HepG2 (cell line): ENCODE data around the gene NDUFS7. TPM values are rescaled to one million over a fixed set of nuclear protein-coding genes. Genes with fewer than 3 reads are reported as not detected.
A peak's percentile ranks its signal among the peaks of the same experiment; 100 is the strongest.

Experiments used
- ARHGAP35 ChIP-seq: sonication (generic); formaldehyde crosslinking; IDR thresholded peaks from 2 replicates; pipeline ENCODE4 v1.9.0; 2022; ENCODE audit warnings: mild to moderate bottlenecking, inconsistent platforms, moderate library complexity, missing genetic modification reagents, borderline replicate concordance
- ARID3A ChIP-seq: IDR thresholded peaks from 2 replicates; pipeline ENCODE4 v1.6.1; 2012; ENCODE audit warnings: low read depth, low read length, improper control_type of control experiment
- ATF7-NPFF ChIP-seq: sonication (generic); formaldehyde crosslinking; IDR thresholded peaks from 2 replicates; pipeline ENCODE4 v1.8.1; 2023; ENCODE audit warnings: mild to moderate bottlenecking, low read depth, missing genetic modification reagents, moderate library complexity
- HOXA5 ChIP-seq: sonication (generic); formaldehyde crosslinking; IDR thresholded peaks from 2 replicates; pipeline ENCODE4 v1.4.0; 2020; ENCODE audit warnings: missing genetic modification reagents
- MAX ChIP-seq: IDR thresholded peaks from 2 replicates; pipeline ENCODE4 v1.6.1; 2012; ENCODE audit warnings: inconsistent platforms
- MTF1 ChIP-seq: sonication (generic); formaldehyde crosslinking; IDR thresholded peaks from 2 replicates; pipeline ENCODE4 v1.5.0; 2020; ENCODE audit warnings: missing genetic modification reagents
- NCOA2 ChIP-seq: sonication (generic); formaldehyde crosslinking; IDR thresholded peaks from 2 replicates; pipeline ENCODE4 v1.8.0; 2022; ENCODE audit warnings: inconsistent platforms
- NR1H2 ChIP-seq: sonication (generic); formaldehyde crosslinking; IDR thresholded peaks from 2 replicates; pipeline ENCODE4 v1.8.1; 2022; ENCODE audit warnings: low read depth, missing genetic modification reagents, borderline replicate concordance
- RCOR2 ChIP-seq: IDR thresholded peaks from 2 replicates; pipeline ENCODE4 v1.6.1; 2016; ENCODE audit warnings: missing biosample characterization, missing genetic modification reagents
- THRA ChIP-seq: sonication (generic); formaldehyde crosslinking; IDR thresholded peaks from 2 replicates; pipeline ENCODE4 v1.4.0; 2020; ENCODE audit warnings: missing genetic modification reagents, borderline replicate concordance
- XBP1 ChIP-seq: sonication (generic); formaldehyde crosslinking; IDR thresholded peaks from 2 replicates; pipeline ENCODE4 v1.5.0; 2020; ENCODE audit warnings: missing genetic modification reagents
- XRCC5 ChIP-seq: fragments of 200-400 bp; formaldehyde crosslinking; optimal IDR thresholded peaks from 2 replicates; pipeline ENCODE3; 2017; ENCODE audit warnings: mild to moderate bottlenecking, low read length
- ZBTB1 ChIP-seq: sonication (generic); formaldehyde crosslinking; IDR thresholded peaks from 2 replicates; pipeline ENCODE4 v1.4.0; 2020; ENCODE audit warnings: missing genetic modification reagents, borderline replicate concordance
- ZFP62 ChIP-seq: sonication (generic); formaldehyde crosslinking; IDR thresholded peaks from 2 replicates; pipeline ENCODE4 v1.4.0; 2020; ENCODE audit warnings: missing genetic modification reagents
- ZNF101 ChIP-seq: sonication (generic); formaldehyde crosslinking; IDR thresholded peaks from 2 replicates; pipeline ENCODE4 v1.4.0; 2020; ENCODE audit warnings: mild to moderate bottlenecking, low read depth, missing genetic modification reagents, borderline replicate concordance
- ZNF329 ChIP-seq: sonication (generic); formaldehyde crosslinking; IDR thresholded peaks from 2 replicates; pipeline ENCODE4 v1.9.0; 2021; ENCODE audit warnings: low read depth, mild to moderate bottlenecking, missing genetic modification reagents
- ZNF331 ChIP-seq: sonication (generic); formaldehyde crosslinking; IDR thresholded peaks from 2 replicates; pipeline ENCODE4 v1.4.0; 2020; ENCODE audit warnings: missing genetic modification reagents
- ZNF354B ChIP-seq: sonication (generic); formaldehyde crosslinking; IDR thresholded peaks from 2 replicates; pipeline ENCODE4 v1.8.0; 2022; ENCODE audit warnings: mild to moderate bottlenecking, missing genetic modification reagents
- ZNF496 ChIP-seq: sonication (generic); formaldehyde crosslinking; IDR thresholded peaks from 2 replicates; pipeline ENCODE4 v1.8.1; 2023; ENCODE audit warnings: mild to moderate bottlenecking, moderate library complexity, missing genetic modification reagents; ENCODE audit not compliant: insufficient replicate concordance
- ZNF724P ChIP-seq: sonication (generic); formaldehyde crosslinking; IDR thresholded peaks from 2 replicates; pipeline ENCODE4 v1.8.0; 2022; ENCODE audit warnings: missing genetic modification reagents, borderline replicate concordance
- ZNF737 ChIP-seq: sonication (generic); formaldehyde crosslinking; IDR thresholded peaks from 2 replicates; pipeline ENCODE4 v1.5.0; 2020; ENCODE audit warnings: missing genetic modification reagents, mild to moderate bottlenecking, borderline replicate concordance
- ZNF781 ChIP-seq: sonication (generic); formaldehyde crosslinking; IDR thresholded peaks from 2 replicates; pipeline ENCODE4 v1.5.1; 2020; ENCODE audit warnings: borderline replicate concordance, mild to moderate bottlenecking, missing genetic modification reagents; ENCODE audit errors: not compliant biosample characterization
- ZSCAN21 ChIP-seq: sonication (generic); formaldehyde crosslinking; IDR thresholded peaks from 2 replicates; pipeline ENCODE4 v1.8.0; 2022; ENCODE audit warnings: mild to moderate bottlenecking, missing genetic modification reagents, moderate library complexity, borderline replicate concordance
- ZSCAN29 ChIP-seq: sonication (generic); formaldehyde crosslinking; conservative IDR thresholded peaks from 2 replicates; pipeline ENCODE4 v1.4.0; 2020; ENCODE audit warnings: mild to moderate bottlenecking, missing genetic modification reagents
- polyA plus RNA-seq, 8 experiments: library from polyadenylated mRNA; depleted of rRNA in 3 of 8; stranded (reverse) in 7 of 8; unstranded in 1 of 8; fragments of >200 nt; fragmentation: Illumina TruSeq in 4 of 8; extraction: Trizol in 4 of 8; gene quantifications; 2 replicates each; pipeline versions ENCODE4 v1.2.1 to v1.2.3, GENCODE V29; 2011 to 2016; ENCODE audit warnings: low read depth in 4 of 8, missing spikeins in 1 of 8, mixed read lengths in 1 of 8; ENCODE audit not compliant: insufficient read depth in 1 of 8
- total RNA-seq, 5 experiments: library from RNA; depleted of rRNA; stranded (reverse); fragments of >200 nt; fragmentation: Illumina TruSeq; extraction: Trizol; gene quantifications; 2 replicates each; pipeline ENCODE4 v1.2.3, GENCODE V29; 2016; ENCODE audit warnings: low read depth in 1 of 5
- TF ChIP-seq, protein P1 (sequence below): sonication (generic); formaldehyde crosslinking; IDR thresholded peaks from 2 replicates; pipeline ENCODE4 v1.5.0; 2020; ENCODE audit warnings: missing genetic modification reagents

Gene NDUFS7
- total and polyA plus RNA-seq, 2 of the 13 experiments (the other 11 are each of a cell fraction or from before 2014, with no cell fraction given) = 34.3 to 66.9 TPM

GRCh38 chr19:1383312-1384084, at the start of gene NDUFS7 (continued):
- no peak for TF ChIP-seq ZBTB1 (CRISPR knock-in tag)
- peak; percentile 93 for TF ChIP-seq HOXA5 (CRISPR knock-in tag)
- TF ChIP-seq NR1H2 (CRISPR knock-in tag) = no peak
- 0 out of 2 replicates have a peak, but pooled peaks have one; percentile 11 for TF ChIP-seq MTF1
- TF ChIP-seq, protein P1, sequence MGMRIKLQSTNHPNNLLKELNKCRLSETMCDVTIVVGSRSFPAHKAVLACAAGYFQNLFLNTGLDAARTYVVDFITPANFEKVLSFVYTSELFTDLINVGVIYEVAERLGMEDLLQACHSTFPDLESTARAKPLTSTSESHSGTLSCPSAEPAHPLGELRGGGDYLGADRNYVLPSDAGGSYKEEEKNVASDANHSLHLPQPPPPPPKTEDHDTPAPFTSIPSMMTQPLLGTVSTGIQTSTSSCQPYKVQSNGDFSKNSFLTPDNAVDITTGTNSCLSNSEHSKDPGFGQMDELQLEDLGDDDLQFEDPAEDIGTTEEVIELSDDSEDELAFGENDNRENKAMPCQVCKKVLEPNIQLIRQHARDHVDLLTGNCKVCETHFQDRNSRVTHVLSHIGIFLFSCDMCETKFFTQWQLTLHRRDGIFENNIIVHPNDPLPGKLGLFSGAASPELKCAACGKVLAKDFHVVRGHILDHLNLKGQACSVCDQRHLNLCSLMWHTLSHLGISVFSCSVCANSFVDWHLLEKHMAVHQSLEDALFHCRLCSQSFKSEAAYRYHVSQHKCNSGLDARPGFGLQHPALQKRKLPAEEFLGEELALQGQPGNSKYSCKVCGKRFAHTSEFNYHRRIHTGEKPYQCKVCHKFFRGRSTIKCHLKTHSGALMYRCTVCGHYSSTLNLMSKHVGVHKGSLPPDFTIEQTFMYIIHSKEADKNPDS = peak; percentile 93
- TF ChIP-seq ZNF496 = no peak
- TF ChIP-seq MAX = peak; percentile 88
- TF ChIP-seq ZSCAN29 (CRISPR knock-in tag) = peak; percentile 96
- peak; percentile 96; the same call in 1 of the 2 replicates for TF ChIP-seq ZNF737 (CRISPR knock-in tag)
- no peak; the same call in 1 of the 2 replicates for TF ChIP-seq ARID3A
- peak; percentile 80; the same call in 1 of the 2 replicates for TF ChIP-seq ZNF331 (CRISPR knock-in tag)
- TF ChIP-seq XRCC5 = peak; percentile 99
- TF ChIP-seq THRA (CRISPR knock-in tag) = peak; percentile 91
- TF ChIP-seq ZFP62 = no peak
- peak; percentile 86; the same call in 1 of the 2 replicates for TF ChIP-seq ATF7-NPFF
- TF ChIP-seq ZNF101 (CRISPR knock-in tag) = peak; percentile 89; the same call in 1 of the 2 replicates
- peak; percentile 52 for TF ChIP-seq NCOA2
- peak; percentile 94 for TF ChIP-seq ZNF354B (CRISPR knock-in tag)
- no peak for TF ChIP-seq XBP1
- TF ChIP-seq ZNF781 = peak; percentile 98
- peak; percentile 82; the same call in 1 of the 2 replicates for TF ChIP-seq ZNF724P (CRISPR knock-in tag)
- TF ChIP-seq ARHGAP35 (CRISPR knock-in tag) = peak; percentile 79; the same call in 1 of the 2 replicates
- TF ChIP-seq ZNF329 (CRISPR knock-in tag) = peak; percentile 76
- TF ChIP-seq RCOR2 = peak; percentile 81
- TF ChIP-seq ZSCAN21 = peak; percentile 92
